Suppressor macrophage treated with lipopolysaccharide for 1 hour (primary cell): Measurements from ENCODE around the gene DPF3.

Experiments
- DNase-seq, 3 donors: peaks; one replicate each; pipeline ENCODE4 v3.0.0-alpha.2; 2020 to 2022

Gene DPF3

GRCh38 chr14:72610096-72610830 lies 283.6 kb downstream of the DPF3 start:
- no peak for DNase-seq

GRCh38 chr14:72609205-72609916 lies 284.5 kb downstream of the DPF3 start:
- no peak for DNase-seq

- peak; percentile 11 to 24 (median 12) for DNase-seq
Observed at GRCh38 chr14:72608391-72609204, 285.3 kb downstream of the DPF3 start.

- DNase-seq = no peak
Observed at GRCh38 chr14:72607386-72608130, 286.3 kb downstream of the DPF3 start.

GRCh38 chr14:72606879-72607278 lies 287.0 kb downstream of the DPF3 start:
- DNase-seq = no peak

- no peak for DNase-seq
Observed at GRCh38 chr14:72605921-72606220, 288.0 kb downstream of the DPF3 start.

GRCh38 chr14:72605096-72605920 lies 288.6 kb downstream of the DPF3 start:
- no peak for DNase-seq

GRCh38 chr14:72604133-72604532 lies 289.8 kb downstream of the DPF3 start:
- DNase-seq = no peak

- DNase-seq = no peak
Observed at GRCh38 chr14:72603639-72604038, 290.3 kb downstream of the DPF3 start.

GRCh38 chr14:72600551-72601330 lies 293.2 kb downstream of the DPF3 start:
- DNase-seq = peak in 2 of 3 donors; percentile 20 to 50

GRCh38 chr14:72599579-72600470 lies 294.1 kb downstream of the DPF3 start:
- DNase-seq = no peak

- no peak for DNase-seq
Observed at GRCh38 chr14:72598306-72598705, 295.6 kb downstream of the DPF3 start.

GRCh38 chr14:72597252-72598233 lies 296.4 kb downstream of the DPF3 start:
- DNase-seq = no peak

GRCh38 chr14:72595152-72595862 lies 298.6 kb downstream of the DPF3 start:
- DNase-seq = no peak

GRCh38 chr14:72594099-72594901 lies 299.6 kb downstream of the DPF3 start:
- no peak for DNase-seq

- DNase-seq = no peak
Observed at GRCh38 chr14:72591391-72591790, 302.5 kb downstream of the DPF3 start.

- no peak for DNase-seq
Observed at GRCh38 chr14:72590577-72590976, 303.3 kb downstream of the DPF3 start.
